Activated CD4-positive, alpha-beta T cell treated with anti-CD3 and anti-CD28 coated beads, Interleukin-2, Interleukin-4, amounts not matched to agents 100 ng/mL and 50 ng/mL, durations not matched to agents 16 hours and 8 hours (primary cell): ENCODE data around the gene KLHL29.

ENCODE experiments used
- DNase-seq: peaks from one replicate; pipeline ENCODE4 v3.0.0-alpha.2; 2020; ENCODE audit warnings: low spot score

KLHL29 gene

DNA sequence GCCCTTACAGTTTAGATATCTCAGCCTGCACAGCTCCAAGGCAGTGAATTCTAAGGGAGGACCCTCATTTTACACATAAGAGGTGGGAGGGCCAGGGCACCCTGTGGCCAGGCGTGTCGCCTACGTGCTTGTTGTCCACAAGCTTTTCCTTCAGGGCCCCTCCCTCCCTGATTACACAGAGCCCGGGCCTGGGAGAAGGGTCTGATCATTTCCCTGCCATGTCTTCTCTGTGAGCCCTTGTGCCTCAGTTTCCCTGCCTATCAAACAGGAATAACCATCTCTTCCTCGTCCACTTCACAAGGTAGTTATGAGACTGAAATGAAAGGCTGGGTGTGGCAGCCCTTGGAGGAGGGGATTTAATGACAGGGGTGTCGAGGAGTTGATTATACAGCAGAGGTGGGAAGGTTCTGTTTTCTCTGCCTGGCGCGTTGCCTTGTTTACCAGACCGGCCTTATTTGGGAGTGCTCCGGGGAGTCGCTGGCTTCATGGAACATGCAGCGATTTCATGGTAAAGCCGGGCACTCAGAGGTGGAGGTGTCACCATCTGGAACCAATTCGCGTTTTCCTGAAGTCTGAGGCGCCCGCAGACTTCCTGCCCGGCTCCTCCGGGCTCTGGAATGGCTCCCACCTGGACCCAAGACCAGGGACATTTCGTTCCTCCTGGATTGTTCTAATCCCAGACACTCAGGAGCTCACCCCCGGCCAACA is 208.9 kb downstream of the KLHL29 start:
- no peak for DNase-seq

DNA sequence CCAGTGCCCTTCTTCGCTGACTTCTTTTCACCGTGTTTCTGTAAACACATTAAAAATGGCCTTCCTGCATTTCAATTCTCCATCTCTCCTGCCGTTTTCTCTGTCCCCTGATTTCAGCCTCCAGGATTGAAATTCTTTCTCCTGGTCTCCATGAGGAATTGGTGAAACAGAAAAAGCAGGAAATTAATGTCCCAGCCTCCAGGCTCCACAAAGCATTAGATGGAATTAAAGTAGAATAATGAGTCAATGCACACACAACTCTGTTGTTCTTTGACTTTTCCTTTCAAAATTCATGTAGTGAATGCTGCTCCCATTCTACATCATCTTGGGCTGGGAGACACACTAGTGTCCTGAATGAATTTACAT is 209.5 kb downstream of the KLHL29 start:
- no peak for DNase-seq

- DNase-seq = no peak
Measured at GRCh38 chr2:23595021-23595420, 210.0 kb downstream of the KLHL29 start.

DNA sequence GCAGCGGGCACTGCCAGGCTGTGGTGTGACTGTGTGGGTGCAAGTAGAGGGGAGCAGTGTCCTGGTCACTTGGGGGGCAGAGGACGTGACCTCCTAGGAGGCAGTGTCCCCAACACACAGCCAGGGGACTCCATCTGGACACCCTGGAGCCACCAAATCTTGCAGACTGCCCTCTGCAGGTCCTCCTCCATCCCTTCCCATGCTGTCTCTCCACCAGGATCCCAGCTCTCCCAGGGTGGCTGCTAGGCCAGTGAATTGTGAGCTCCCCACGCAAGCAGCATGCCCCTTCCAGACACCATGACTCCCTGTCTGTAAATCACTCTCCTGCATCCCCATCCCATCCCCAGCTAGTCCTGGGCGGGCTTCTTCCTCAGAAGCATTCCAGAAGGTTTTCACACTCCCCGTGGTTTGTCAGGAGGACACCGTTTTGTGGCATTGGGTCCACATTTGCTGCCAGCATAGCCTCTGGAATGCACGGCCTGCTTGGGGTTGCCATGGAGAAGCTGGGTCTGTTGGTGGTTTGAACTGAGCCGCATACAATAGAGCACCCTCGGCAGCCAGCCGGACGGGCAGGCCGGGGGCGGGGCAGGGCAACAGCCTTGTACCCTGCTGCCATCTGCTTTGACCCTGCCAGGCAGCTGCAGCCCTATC is 210.7 kb downstream of the KLHL29 start:
- no peak for DNase-seq

DNA sequence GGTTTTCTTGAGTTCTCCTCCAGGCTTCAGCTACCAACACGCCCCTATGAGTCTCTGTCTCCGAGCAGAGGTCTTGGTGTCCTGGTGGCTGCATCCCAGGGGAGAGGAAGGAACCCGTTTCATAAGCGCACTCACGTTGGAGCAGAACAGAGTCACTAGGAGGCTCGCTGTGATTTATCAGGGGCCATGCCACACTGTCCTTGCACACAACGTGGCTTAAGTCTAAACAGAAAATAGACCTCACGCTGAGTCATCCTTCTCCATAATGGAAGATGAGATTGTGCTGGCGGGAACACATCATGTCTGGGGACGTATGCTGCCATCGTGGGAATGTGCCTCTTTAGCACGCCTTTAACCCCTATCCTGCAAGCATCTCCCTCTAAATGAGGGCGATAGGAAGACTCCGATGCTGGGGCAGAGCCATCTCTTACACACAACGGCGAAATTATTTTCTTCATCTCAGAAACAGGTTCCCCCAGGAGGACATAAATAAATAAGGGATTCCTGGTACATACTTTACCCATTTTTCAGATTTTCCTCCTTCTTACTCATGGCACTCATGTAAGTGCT is 211.4 kb downstream of the KLHL29 start:
- DNase-seq = no peak

- DNase-seq = no peak
Measured at GRCh38 chr2:23597687-23598086, 212.7 kb downstream of the KLHL29 start.

DNA sequence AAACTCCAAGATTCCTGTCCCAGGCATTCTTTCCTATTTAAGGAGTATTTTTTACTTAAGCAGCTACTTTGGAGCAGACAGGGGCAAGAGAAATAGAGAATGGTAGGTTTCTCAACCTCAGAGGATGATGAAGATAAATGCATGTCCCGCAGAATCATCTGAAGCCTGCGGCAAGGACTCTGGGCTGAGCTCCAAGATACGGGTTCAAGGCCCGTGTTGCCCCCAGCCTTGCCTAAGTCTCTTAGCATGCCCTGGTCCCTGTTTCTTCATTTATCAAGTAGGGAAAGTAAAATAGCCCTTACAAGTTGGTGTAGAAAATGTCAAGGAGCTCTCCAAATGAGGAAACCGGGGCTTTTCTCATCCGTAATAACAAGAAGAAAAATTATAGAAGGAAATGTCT is 214.0 kb downstream of the KLHL29 start:
- DNase-seq = no peak

- no peak for DNase-seq
Measured at GRCh38 chr2:23599667-23600066, 214.7 kb downstream of the KLHL29 start.

- no peak for DNase-seq
Measured at GRCh38 chr2:23600346-23600745, 215.4 kb downstream of the KLHL29 start.

DNA sequence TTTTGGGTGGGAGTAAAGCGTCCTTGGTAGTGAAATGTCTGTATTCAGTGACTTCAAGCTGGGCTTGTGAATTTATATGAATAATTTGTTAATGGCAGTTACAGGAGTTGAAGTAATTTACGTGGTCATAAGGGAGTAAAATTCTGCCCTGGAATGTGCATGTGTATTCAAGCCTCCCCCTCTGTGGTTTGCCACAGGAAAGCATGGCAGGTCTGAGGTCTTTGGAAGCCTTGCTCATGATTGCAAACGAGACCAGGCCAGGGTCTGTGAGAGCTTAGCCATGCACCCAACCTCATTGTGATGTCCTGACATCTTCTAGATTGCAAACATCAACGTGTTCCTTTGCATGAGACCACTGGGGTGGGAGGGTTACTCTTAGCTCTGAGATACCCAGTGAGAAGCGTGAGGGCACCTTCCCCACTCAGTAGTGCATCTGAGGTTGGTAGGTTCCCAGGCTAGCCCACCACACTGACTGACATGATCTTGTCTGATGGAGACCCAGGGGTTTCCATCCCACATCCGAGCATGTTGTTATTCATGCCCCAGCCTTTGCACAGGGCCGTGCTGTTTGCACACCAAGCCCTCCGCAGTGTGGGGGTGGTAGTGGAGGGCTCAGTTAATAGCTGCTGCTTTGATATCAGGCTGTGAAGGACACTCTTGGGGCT is 216.5 kb downstream of the KLHL29 start:
- DNase-seq = no peak

DNA sequence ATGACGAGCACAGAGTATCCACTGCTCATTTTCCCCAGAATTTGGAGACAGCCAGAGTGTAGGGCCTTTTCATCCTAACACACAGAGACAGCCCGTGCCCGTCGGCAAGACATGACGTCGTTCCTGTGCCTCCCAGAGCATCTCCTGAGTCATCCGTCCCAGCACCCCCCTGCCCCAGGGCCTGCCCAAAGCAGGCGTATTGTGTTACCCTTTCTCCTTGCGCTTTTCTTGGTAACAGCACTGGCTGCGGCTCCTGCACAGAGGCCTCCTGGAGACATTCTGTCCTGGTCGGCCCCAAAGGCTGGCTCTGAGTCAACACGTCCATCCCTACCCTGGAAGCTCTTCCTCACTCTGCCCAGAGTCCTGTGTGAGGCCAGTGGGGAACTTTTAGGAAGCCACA is 217.1 kb downstream of the KLHL29 start:
- no peak for DNase-seq

DNA sequence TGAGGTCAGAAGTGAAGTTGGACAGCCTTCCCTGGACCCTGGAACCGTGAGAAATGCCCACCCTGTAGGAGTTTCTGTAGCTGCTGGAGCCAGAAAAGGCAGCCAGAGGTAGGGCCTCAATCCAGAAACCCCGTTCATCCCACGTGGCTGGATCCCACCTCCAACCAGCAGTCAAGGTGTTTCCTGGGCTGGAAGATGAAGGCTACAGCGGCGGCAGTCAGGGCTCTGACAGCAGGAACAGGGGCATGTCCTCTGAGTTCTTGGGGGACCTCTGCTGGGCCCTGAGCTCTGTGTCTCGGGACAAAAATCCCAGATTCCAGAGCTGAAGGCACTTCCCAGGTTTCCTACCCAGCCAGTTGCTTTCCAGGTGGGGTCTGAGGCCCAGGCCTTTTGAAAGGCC is 218.2 kb downstream of the KLHL29 start:
- DNase-seq = no peak

- DNase-seq = no peak
Measured at GRCh38 chr2:23603581-23603980, 218.6 kb downstream of the KLHL29 start.

- no peak for DNase-seq
Measured at GRCh38 chr2:23604731-23605130, 219.8 kb downstream of the KLHL29 start.

DNA sequence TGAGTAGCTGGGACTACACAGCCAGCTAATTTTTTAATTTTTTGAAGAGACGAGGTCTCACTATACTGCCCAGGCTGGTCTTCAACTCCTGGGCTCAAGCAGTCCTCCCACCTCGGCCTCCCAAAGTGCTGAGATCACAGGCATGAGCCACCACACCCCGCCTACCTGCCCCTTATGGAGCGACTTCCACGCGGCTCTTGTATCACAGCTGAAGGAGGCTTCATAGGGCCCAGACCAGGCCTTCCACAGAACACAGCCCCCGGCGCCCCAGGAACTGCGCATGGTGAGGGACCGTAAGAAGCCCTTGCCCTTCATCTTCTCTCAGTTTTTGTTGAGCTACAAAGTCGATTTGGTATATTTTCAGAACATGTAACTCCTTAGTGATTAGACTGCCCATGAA is 220.3 kb downstream of the KLHL29 start:
- DNase-seq = no peak

GRCh38 chr2:23606196-23606595 is 221.2 kb downstream of the KLHL29 start:
- no peak for DNase-seq

DNA sequence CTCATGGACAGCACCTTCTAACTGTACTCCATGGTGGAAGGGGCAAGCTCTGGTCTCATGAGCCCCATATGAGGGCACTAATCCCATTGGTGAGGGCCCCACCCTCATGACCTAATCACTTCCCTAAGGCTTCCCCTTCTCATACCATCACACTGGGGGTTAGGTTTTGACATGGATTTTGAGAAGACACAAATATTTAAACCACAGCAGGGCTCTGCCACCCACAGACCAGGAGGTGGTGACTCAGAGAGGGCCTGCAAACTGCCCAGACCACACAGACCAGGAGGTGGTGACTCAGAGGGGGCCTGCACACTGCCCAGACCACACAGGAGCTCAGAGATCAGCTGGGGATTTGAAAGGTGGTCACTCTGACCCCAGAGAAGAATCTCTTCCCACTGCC is 222.0 kb downstream of the KLHL29 start:
- DNase-seq = no peak

DNA sequence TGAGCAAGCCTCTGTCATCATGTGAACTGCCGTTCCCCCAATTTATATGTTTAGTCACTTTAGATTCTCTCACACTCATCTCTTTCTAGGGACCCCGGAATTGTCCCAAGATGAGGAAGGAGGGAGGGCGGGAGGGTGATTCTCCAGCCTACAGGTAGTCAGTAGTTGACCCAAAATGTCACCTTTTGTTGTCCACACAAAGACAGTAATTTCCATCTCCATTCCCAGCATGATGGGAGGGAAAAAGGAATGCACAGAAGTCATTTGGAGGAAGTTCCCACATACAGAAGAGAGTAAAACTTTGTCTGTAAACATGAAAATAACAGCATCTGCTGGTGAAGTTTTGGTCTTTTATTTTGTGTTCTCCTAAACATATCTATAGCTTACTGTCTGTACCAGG is 222.9 kb downstream of the KLHL29 start:
- no peak for DNase-seq

DNA sequence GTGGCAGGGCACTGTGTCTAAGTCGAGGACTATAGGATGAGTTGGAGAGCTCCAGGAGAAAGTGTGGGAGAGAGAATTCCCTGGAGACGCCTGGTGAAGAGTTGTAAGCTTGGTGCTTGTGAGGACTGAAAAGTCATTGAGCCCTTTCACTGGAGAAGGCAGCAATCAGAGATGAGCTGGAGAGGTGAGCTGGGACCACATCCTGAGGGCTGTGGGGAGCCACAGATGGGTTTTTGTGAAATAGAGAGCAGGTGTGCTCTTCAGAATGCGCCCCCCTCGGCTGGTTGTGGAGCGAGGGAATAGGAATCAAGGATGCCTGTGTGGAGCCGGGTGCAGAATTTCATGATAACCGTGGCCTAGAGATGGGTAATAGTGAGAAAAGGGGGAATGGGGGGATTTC is 224.3 kb downstream of the KLHL29 start:
- DNase-seq = no peak

GRCh38 chr2:23611839-23612238 is 226.9 kb downstream of the KLHL29 start:
- DNase-seq = no peak

- no peak for DNase-seq
Measured at GRCh38 chr2:23614701-23615100, 229.7 kb downstream of the KLHL29 start.

DNA sequence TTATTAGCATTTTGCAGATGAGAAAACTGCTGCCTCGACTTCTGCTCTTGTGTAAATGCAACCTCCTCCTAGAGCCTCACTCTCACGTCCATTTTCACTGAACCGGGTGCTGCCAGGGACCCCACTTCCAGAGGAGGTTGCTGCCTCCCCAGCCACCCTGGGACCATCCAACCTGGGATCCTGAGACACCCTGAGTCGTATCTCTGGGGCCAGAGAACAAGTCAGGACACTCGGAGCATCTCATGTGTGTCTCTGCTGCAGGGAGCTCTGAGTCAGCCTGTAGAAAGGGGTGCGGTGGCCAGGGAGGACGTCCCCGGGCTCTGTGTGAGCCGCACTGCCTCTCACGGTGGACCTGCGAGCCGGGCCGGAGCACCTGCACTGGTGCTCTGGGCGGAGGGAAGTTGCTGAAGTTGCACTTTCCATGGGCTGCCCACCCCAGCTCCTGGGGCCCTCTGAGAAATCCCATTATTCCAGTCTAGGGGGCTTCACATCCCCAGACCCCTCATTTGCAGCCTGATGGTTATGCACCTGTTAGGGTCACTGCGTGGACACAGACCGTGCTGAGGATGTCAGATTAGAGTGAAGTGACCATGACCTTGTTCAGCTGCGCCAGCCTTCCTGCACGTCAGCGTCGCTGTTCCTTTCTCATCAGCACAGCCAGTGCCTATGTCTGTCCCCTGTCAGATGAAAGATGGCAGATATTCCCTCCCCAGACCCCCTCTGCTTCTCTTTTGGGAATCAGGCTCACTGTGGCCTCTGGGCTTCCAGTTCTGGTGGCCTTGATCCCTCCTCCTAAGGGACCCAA is 230.4 kb downstream of the KLHL29 start:
- DNase-seq = no peak
